ENCODE measurements around the gene ACADS.

ACADS gene

DNA sequence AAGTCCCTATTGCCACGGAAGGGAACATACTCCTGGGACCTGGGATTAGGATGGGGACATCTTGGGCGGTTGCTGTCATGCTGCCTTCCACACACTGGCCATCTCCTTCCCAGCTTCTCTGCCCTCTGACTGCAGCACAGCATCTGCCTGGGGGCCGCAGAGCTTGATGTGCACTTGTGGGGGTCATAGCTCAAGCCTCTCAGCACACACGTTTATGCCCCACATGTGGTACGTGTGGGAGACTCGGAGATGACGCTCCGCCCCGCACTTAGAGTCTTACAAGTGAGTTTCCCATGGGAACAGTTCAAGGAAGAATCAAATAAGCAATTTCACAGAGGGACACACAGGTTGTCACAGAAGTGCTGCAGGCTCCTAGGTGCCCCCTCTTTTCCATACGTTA is 8.6 kb downstream of the ACADS start:
- DNase-seq: no peak

DNA sequence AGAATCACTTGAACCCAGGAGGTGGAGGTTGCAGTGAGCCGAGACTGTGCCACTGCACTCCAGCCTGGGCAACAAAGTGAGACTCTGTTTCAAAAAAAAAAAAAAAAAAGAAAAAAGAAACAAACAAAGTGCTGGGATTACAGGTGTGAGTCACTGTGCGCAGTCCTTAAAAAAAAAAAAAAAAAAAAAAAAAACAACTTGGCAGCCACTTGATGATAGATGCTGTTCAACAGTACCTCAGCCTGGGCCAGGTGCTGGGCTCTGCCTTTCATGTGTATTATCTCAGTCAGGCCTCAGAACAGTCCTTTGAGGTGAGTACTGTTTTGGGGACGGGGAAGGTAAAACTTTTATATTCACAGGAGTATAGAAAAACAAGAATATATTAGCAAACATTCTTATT is 9.6 kb downstream of the ACADS start:
- no peak for DNase-seq

DNA sequence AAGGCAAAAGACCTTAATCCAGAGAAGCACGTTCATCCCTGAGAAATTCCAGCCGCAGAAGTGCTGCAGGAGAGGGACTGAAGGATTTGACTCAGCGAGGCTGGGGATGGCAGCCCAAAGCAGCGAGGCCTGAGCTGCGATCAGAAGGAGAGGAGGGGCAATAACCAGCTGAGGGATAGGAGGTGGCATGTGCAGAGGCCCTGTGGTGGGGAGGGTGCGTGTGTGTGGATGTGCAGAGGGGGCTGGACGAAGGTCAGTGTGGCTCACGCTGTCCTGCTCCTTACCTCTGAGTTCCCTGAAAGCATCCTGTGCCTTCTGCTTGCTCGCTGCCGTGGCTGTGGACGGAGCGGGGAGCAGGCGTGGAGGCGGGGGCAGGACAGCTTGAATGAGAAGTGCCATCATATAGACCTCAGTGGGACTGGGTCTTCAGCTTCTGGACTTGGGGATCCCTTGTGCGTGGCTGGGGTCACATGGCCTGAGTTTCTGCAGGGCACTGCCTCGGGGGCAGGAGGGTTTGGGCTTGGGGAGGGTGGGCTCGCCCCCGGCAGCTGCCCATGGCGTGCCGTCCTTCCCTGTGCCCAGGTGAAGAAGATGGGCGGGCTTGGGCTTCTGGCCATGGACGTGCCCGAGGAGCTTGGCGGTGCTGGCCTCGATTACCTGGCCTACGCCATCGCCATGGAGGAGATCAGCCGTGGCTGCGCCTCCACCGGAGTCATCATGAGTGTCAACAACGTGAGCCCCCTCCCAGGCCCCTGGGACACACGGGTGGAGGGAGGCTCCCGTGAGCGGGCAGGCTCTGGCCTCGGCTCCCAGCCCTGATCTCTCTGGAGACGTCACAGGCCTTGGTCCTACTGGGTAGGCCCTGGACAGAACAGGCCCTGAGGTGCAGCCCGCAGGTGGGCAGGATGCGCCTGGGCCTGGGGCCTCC is 11.0 kb downstream of the ACADS start:
- no peak for DNase-seq

DNA sequence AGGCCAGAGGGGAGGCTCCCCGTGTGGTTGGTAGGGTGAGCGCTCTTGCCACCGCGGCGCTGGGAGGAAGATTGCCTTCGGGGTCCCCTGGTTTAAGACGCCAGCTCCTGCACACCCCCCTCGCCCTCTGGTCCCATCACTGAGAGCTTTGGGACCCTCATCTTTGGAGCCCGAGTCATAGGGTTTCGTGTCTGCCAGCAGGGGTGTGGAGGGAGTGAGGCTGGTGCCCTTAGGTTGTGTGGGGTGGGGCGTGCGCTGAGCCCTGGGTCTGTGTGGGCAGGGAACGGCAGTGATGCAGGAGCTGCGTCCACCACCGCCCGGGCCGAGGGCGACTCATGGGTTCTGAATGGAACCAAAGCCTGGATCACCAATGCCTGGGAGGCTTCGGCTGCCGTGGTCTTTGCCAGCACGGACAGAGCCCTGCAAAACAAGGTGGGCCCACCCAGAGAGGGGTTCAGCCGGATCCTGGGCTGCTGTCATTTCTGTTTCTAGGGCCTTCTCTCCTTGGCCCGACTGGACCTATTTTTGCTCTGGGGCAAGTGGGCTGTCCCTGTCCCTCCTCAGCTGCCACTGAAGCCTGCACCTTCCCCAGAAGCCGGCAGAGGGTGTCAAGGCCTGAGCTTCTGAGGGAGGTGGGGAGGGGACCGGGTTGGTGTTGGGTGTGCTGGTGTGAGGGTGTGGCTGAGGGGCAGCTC is 12.1 kb downstream of the ACADS start:
- no peak for DNase-seq

GRCh38 chr12:120738252-120739030 is 12.8 kb downstream of the ACADS start:
- DNase-seq: no peak

DNA sequence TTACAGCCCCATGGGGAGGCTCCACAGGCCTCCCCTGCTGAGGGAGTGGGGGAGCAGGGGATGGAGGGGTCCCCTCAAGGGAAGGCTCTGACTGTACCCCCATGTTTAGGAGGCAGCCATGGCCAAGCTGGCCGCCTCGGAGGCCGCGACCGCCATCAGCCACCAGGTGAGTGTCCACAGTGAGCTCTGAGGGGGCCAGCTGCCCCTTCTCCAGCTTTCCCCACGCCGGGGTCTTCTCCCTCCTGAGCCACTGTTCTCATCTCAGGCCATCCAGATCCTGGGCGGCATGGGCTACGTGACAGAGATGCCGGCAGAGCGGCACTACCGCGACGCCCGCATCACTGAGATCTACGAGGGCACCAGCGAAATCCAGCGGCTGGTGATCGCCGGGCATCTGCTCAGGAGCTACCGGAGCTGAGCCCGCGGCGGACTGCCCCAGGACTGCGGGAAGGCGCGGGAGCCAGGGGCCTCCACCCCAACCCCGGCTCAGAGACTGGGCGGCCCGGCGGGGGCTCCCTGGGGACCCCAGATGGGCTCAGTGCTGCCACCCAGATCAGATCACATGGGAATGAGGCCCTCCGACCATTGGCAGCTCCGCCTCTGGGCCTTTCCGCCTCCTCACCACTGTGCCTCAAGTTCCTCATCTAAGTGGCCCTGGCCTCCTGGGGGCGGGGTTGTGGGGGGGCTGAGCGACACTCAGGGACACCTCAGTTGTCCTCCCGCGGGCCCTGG is 13.6 kb downstream of the ACADS start:
- DNase-seq: no peak

DNA sequence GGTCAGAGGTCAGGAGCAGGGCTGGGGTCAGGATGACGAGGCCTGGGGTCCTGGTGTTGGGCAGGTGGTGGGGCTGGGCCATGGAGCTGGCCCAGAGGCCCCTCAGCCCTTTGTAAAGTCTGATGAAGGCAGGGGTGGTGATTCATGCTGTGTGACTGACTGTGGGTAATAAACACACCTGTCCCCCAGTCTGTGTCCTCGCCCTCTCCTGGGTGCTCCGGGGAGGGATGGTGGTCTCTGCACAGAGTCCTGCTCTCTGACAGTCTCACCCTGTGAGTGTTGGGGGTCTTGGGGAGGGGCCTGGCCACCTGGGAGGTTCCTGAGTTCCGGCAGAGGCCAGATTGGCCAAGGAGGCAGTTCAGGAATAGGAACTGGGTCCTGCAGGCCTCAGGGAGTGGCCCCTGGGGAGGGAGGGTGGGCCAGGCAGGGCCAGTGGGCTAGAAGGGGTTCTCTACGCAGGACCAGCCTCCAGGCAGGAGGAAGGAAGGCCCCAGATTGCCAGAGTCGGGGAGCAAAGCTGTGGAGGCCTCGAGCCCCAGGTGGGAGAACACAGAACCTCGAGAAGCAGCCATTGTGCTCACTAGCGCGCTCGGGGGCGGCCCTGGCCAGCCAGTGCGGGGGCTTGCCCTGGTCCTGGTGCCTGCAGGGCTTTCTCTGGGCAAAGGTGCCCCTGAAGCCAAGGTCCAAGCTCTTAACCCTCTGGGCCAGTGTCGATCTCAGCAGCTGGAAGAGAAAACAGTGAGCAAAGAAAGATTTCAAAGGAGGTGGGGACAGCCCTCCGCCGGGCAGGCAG is 14.4 kb downstream of the ACADS start:
- DNase-seq: no peak

DNA sequence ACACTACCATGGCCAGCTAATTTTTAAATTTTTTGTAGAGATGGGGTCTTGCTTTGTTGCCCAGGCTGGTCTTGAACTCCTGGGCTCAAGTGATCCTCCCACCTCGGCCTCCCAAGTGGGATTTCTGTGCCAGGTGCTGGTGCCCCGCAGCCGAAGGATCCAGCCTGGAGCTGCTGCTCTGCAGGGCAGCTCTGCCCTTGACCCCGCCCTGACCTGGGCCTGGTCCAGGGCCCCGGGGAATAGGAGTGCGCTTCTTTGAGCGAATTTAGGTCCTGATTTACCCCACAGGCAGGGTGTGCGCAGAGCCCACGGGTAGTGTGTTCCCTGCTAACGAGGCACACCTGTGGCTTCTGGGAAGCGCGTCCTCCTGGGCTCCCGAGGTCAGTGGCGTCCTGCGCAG is 15.2 kb downstream of the ACADS start:
- DNase-seq: no peak

DNA sequence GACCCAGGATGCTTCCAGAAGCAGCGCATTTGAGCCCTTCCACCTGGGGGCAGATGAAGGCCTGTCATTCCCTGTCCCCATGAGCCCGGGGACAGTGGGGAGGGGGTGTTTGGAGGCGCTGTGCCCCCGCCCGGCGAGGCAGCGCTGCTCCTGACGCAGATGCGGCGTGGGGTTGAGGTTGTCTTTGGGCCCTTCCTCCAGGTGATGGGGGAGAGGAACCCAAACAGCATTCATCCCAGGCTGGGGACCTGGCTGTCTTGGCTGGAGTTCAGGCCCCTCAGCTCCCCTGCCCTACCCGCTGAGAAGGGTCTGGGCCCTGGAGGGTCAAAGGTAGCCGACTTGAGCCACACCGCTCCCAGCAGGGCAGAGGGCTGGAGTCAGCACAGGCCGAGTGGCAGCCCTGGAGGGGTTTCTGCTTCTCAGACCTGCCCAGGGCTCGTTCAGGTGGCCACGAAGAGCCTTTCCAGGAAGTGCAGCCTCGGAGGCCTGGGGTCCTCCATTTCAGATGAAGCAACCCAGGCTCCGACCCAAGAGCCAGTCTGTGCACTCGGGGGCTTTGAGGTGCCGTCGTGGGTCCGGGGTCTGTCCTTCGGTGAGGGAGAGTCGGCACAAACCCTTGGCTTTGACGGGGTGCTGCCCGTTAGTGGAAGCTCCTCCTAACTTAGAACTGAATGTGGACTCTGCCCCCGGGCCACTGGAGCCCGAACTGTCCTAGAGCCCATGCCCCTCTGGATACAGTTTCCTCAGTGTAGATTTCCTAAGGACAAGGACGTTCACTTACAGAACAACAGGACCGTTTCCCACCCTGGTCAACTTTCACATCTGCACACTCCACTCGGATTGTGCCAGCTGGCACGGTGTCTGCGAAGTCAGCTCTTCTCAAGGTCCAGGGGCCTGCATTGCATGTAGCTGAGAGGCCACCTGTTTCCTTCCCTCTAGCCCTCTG is 16.1 kb downstream of the ACADS start:
- DNase-seq: no peak

GRCh38 chr12:120744922-120745493 is 19.4 kb downstream of the ACADS start:
- no peak for DNase-seq

GRCh38 chr12:120748242-120748641 is 22.6 kb downstream of the ACADS start:
- no peak for DNase-seq

GRCh38 chr12:120749256-120749655 is 23.6 kb downstream of the ACADS start:
- no peak for DNase-seq

DNA sequence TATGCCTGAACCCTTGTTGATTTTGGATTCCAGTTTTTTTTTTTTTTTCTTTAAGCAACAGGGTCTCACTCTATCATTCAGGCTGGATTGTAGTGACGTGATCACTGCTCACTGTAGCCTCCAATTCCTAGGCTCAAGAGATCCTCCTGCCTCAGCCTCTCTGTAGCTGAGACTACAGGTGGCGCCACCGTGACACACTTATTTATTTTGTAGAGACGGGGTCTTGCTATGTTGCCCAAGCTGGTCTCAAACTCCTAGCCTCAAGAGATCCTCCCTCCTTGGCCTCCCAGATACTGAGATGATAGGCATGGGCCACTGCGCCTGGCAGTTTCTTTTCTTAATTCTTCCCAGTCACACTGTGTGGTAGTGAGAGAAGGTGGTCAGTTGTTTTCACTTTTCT is 25.2 kb downstream of the ACADS start:
- no peak for DNase-seq

- no peak for DNase-seq
Observed at GRCh38 chr12:120751389-120751788, 25.8 kb downstream of the ACADS start.

DNA sequence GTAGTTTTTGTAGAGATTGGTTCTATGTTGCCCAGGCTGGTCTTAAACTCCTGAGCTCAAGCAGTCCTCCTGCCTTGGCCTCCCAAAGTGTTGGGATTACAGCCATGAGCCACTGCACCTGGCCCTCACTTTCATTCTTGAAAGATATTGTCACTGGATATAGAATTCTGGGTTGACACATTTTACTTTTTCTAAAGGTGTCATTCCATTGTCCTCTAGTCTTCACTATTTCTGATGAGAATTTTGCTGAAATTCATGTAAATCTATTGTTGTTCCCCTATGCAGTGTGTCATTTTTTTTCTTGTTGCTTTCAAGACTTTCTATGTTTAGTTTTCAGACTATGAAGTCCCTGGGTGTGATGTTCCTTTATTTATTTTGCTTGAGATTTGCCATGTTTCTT is 29.2 kb downstream of the ACADS start:
- no peak for DNase-seq

GRCh38 chr12:120755269-120755668 is 29.6 kb downstream of the ACADS start:
- no peak for DNase-seq

GRCh38 chr12:120757226-120757742 is 31.7 kb downstream of the ACADS start:
- DNase-seq: no peak

DNA sequence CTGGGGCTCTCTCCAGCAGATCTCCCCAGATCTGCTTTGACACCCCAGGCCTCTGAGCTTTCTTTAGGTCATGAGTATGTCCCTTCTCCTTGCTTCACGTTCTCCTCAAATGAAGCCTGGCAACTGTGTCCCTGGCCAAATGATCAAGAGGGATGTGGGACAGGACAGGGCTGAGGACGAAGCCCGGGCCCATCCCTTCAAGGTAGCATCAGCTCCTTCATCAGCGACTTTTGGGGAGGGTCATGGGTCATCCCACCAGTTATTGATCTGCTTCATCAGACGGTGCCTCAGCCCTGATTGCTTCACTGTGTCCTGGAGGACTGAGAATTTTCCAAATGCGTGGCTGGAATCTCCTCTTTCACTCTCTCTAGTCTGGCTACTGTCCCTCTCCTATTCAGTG is 32.3 kb downstream of the ACADS start:
- no peak for DNase-seq

GRCh38 chr12:120758798-120759590 is 33.4 kb downstream of the ACADS start:
- no peak for DNase-seq

All from activated CD4-positive, CD25-positive, alpha-beta regulatory T cell treated with anti-CD3 and anti-CD28 coated beads, Interleukin-2, amount 50 U/mL, for 72 hours (primary cell).